Thyroid gland (tissue), 4 donors: ENCODE results near the gene EML4.
"Not testable (repeated sequence)": the region's sequence is repeated elsewhere in the genome, so short reads cannot be mapped to it uniquely, and the experiment has no call there.

Source experiments
- CTCF ChIP-seq, 6 experiments: fragments of 200-600 bp in 3 of 6; fragments of 450-650 bp in 3 of 6; sonication (generic) in 3 of 6; IDR thresholded peaks; one replicate each; pipeline ENCODE4 v1.5.1; 2016 to 2019; ENCODE audit warnings: antibody characterized with exemption in 6 of 6, mild to moderate bottlenecking in 2 of 6, inconsistent platforms in 1 of 6, moderate library complexity in 1 of 6
- POLR2A ChIP-seq, 2 donors: fragments of 450-650 bp; IDR thresholded peaks; one replicate each; pipeline ENCODE4 v1.6.1; 2017; ENCODE audit warnings: antibody characterized with exemption in 2 of 2, mild to moderate bottlenecking in 2 of 2, moderate library complexity in 1 of 2

- TF ChIP-seq POLR2A, CTCF (IDR thresholded peaks at IDR 0.05): not testable (repeated sequence)
Measured at GRCh38 chr2:42130858-42131257, 38.3 kb upstream of the EML4 start.
